K562 (cell line): ENCODE data around the gene PHB1. TPM values are rescaled to one million over a fixed set of nuclear protein-coding genes. Genes with fewer than 3 reads are reported as not detected.

Experiments
- CEBPG ChIP-seq, 3 experiments: fragments of 200-800 bp in 1 of 3; sonication (Bioruptor generic) in 1 of 3; sonication (generic) in 1 of 3; formaldehyde crosslinking in 1 of 3; IDR thresholded peaks in 2 of 3; conservative IDR thresholded peaks in 1 of 3; 2 replicates each; pipeline versions ENCODE4 v1.6.1 to v1.8.0; 2016 to 2022; ENCODE audit warnings: missing compliant biosample characterization in 2 of 3, missing genetic modification characterization in 2 of 3, mild to moderate bottlenecking in 1 of 3, missing genetic modification reagents in 1 of 3
- CHD2 ChIP-seq: IDR thresholded peaks from 2 replicates; pipeline ENCODE4 v1.6.1; 2011; ENCODE audit warnings: low read depth, low read length
- CTCF ChIP-seq, 3 experiments: IDR thresholded peaks in 2 of 3; conservative IDR thresholded peaks in 1 of 3; 2 replicates each; pipeline ENCODE4 v1.5.1; 2011 to 2012; ENCODE audit warnings: low read length in 3 of 3, mild to moderate bottlenecking in 3 of 3, control low read depth in 2 of 3, improper control_type of control experiment in 1 of 3, inconsistent platforms in 1 of 3, low read depth in 1 of 3, mixed read lengths in 1 of 3, moderate library complexity in 1 of 3; ENCODE audit not compliant: insufficient read depth in 2 of 3
- DACH1 ChIP-seq: fragments of 450-650 bp; IDR thresholded peaks from 2 replicates; pipeline ENCODE4 v1.6.1; 2018; ENCODE audit not compliant: partially characterized antibody
- EP400 ChIP-seq: fragments of 450-650 bp; IDR thresholded peaks from 2 replicates; pipeline ENCODE4 v1.6.1; 2017; ENCODE audit warnings: antibody characterized with exemption, mild to moderate bottlenecking, moderate library complexity
- FOXK2 ChIP-seq, 2 experiments: fragments of 450-650 bp; IDR thresholded peaks in 1 of 2; conservative IDR thresholded peaks in 1 of 2; 2 replicates each; pipeline ENCODE4 v1.6.1; 2016; ENCODE audit warnings: low read depth in 2 of 2, mild to moderate bottlenecking in 1 of 2
- GABPB2 ChIP-seq: fragments of 250-450 bp; sonication (Bioruptor Pico); conservative IDR thresholded peaks from 2 replicates; pipeline ENCODE4 v1.5.1; 2021; ENCODE audit warnings: mild to moderate bottlenecking
- GATAD2B ChIP-seq: fragments of 450-650 bp; IDR thresholded peaks from 2 replicates; pipeline ENCODE4 v1.6.1; 2017; ENCODE audit warnings: mild to moderate bottlenecking, borderline replicate concordance
- GTF2A2 ChIP-seq: IDR thresholded peaks from 2 replicates; pipeline ENCODE4 v1.6.1; 2016; ENCODE audit warnings: mild to moderate bottlenecking, missing genetic modification characterization, missing compliant biosample characterization
- HCFC1 ChIP-seq: IDR thresholded peaks from 2 replicates; pipeline ENCODE4 v1.6.1; 2012; ENCODE audit warnings: low read depth, low read length, improper control_type of control experiment
- HDAC3 ChIP-seq: fragments of 450-650 bp; IDR thresholded peaks from 2 replicates; pipeline ENCODE4 v1.6.1; 2018; ENCODE audit warnings: borderline replicate concordance, mild to moderate bottlenecking, moderate library complexity; ENCODE audit not compliant: partially characterized antibody
- HINFP ChIP-seq: fragments of 450-650 bp; conservative IDR thresholded peaks from 2 replicates; pipeline ENCODE4 v1.6.1; 2016; ENCODE audit warnings: missing genetic modification characterization, low read depth, mild to moderate bottlenecking, control low read depth, missing compliant biosample characterization
- HIVEP1 ChIP-seq: fragments of 250-450 bp; sonication (Bioruptor Pico); IDR thresholded peaks from 2 replicates; pipeline ENCODE4 v1.4.0; 2020; ENCODE audit warnings: mild to moderate bottlenecking
- HNRNPUL1 ChIP-seq: fragments of 200-400 bp; formaldehyde crosslinking; IDR thresholded peaks from 2 replicates; pipeline ENCODE4 v1.6.1; 2017; ENCODE audit warnings: low read length
- LARP7 ChIP-seq: fragments of 450-650 bp; IDR thresholded peaks from 2 replicates; pipeline ENCODE4 v1.6.1; 2016
- MAX ChIP-seq: sonication (generic); formaldehyde crosslinking; IDR thresholded peaks from 2 replicates; pipeline ENCODE4 v1.9.0; 2022; ENCODE audit warnings: mild to moderate bottlenecking, missing genetic modification reagents
- RFX5 ChIP-seq: IDR thresholded peaks from 2 replicates; pipeline ENCODE4 v1.6.1; 2011; ENCODE audit warnings: low read depth, mild to moderate bottlenecking, improper control_type of control experiment, low read length
- RUNX1 ChIP-seq: sonication (generic); IDR thresholded peaks from 2 replicates; pipeline ENCODE4 v1.6.1; 2016; ENCODE audit warnings: antibody characterized with exemption, low read depth
- SOX6 ChIP-seq: fragments of 450-650 bp; IDR thresholded peaks from 2 replicates; pipeline ENCODE4 v1.6.1; 2014; ENCODE audit warnings: mild to moderate bottlenecking
- SRSF9 ChIP-seq: fragments of 200-400 bp; formaldehyde crosslinking; IDR thresholded peaks from 2 replicates; pipeline ENCODE4 v1.6.1; 2017; ENCODE audit warnings: low read depth, low read length, borderline replicate concordance
- STAT5A ChIP-seq: IDR thresholded peaks from 2 replicates; pipeline ENCODE4 v1.6.1; 2012; ENCODE audit warnings: low read length, inconsistent platforms, borderline replicate concordance
- TBL1XR1 ChIP-seq, 2 experiments: IDR thresholded peaks; 2 replicates each; pipeline ENCODE4 v1.6.1; 2012; ENCODE audit warnings: improper control_type of control experiment in 2 of 2, low read length in 2 of 2, mild to moderate bottlenecking in 1 of 2
- TCF7 ChIP-seq: sonication (generic); IDR thresholded peaks from 2 replicates; pipeline ENCODE4 v1.6.1; 2016; ENCODE audit warnings: antibody characterized with exemption, borderline replicate concordance
- ZBTB1 ChIP-seq: sonication (generic); formaldehyde crosslinking; IDR thresholded peaks from 2 replicates; pipeline ENCODE4 v1.8.1; 2023; ENCODE audit warnings: missing genetic modification reagents, low read depth, mild to moderate bottlenecking, borderline replicate concordance
- ZC3H11A ChIP-seq: IDR thresholded peaks from 2 replicates; pipeline ENCODE4 v1.6.1; 2012; ENCODE audit warnings: low read depth, low read length, improper control_type of control experiment
- ZFP1 ChIP-seq: fragments of 450-650 bp; formaldehyde crosslinking; IDR thresholded peaks from 2 replicates; pipeline ENCODE4 v1.4.0; 2020; ENCODE audit warnings: mild to moderate bottlenecking, mixed read lengths
- ZNF239 ChIP-seq: fragments of 250-450 bp; sonication (Bioruptor Pico); IDR thresholded peaks from 2 replicates; pipeline ENCODE4 v1.4.0; 2020; ENCODE audit warnings: mild to moderate bottlenecking
- polyA plus RNA-seq, 8 experiments: library from polyadenylated mRNA; depleted of rRNA in 4 of 8; stranded (reverse) in 5 of 8; unstranded in 3 of 8; fragments of >200 nt; fragmentation: Nextera tagmentation in 2 of 8; fragmentation: Illumina TruSeq in 1 of 8; extraction: Ambion mirVana in 2 of 8; extraction: Trizol in 1 of 8; gene quantifications; 2 replicates each; pipeline versions ENCODE4 v1.2.1 to v1.2.3, GENCODE V29; 2011 to 2014; ENCODE audit warnings: inconsistent platforms in 1 of 8, missing spikeins in 1 of 8
- total RNA-seq, 7 experiments: library from RNA; depleted of rRNA in 6 of 7; stranded (reverse); fragments of >200 nt in 6 of 7; fragmentation: Illumina TruSeq in 2 of 7; extraction: Trizol in 2 of 7; gene quantifications; 2 replicates each; pipeline versions ENCODE4 v1.2.1 to v1.2.3, GENCODE V29; 2011 to 2021; ENCODE audit warnings: low replicate concordance in 1 of 7

The PHB1 gene
- total and polyA plus RNA-seq, 9 of the 15 experiments (the other 6 are each of a cell fraction or from before 2014, with no cell fraction given) = 191 to 818 (median 349) TPM

GRCh38 chr17:49414622-49415350 is at the start of gene PHB1 (continued):
- TF ChIP-seq CTCF (IDR thresholded peaks at IDR 0.05 in 2 of 3, conservative IDR thresholded peaks at IDR 0.05 in 1 of 3; ENCODE audit: insufficient read depth in 2 of 3, low read depth in 1 of 3, low read length in 3 of 3) (no peak; a peak in 1 of 6 replicates), EP400 (peak; percentile 87), CEBPG (CRISPR knock-in tag; IDR thresholded peaks at IDR 0.05) (no peak), CEBPG (tag; conservative IDR thresholded peaks at IDR 0.05 in 1 of 2, IDR thresholded peaks at IDR 0.05 in 1 of 2) (no peak), ZC3H11A (no peak), MAX (CRISPR knock-in tag) (peak; percentile 92), SRSF9 (no peak), DACH1 (no peak), ZNF239 (CRISPR knock-in tag) (peak; percentile 27; the same call in 1 of the 2 replicates), HIVEP1 (no peak), SOX6 (no peak), GTF2A2 (tag) (no peak), TBL1XR1 (IDR thresholded peaks at IDR 0.05; ENCODE audit: low read length in 2 of 2) (no peak; a peak in 1 of 4 replicates), GATAD2B (no peak), HDAC3 (no peak), HNRNPUL1 (no peak), RUNX1 (no peak), TCF7 (no peak), CHD2 (peak; percentile 95), RFX5 (no peak), HINFP (tag) (no peak; the same call in 1 of the 2 replicates), HCFC1 (peak; percentile 100), ZFP1 (no peak), ZBTB1 (CRISPR knock-in tag) (no peak), GABPB2 (CRISPR knock-in tag) (no peak), LARP7 (no peak), FOXK2 (conservative IDR thresholded peaks at IDR 0.05 in 1 of 2, IDR thresholded peaks at IDR 0.05 in 1 of 2; ENCODE audit: low read depth in 2 of 2) (peak in 1 of 2 experiments; percentile 53; a peak in 2 of 4 replicates), STAT5A (no peak)
